Mesothelial cell of epicardium (in vitro differentiated cells): Measurements from ENCODE around the gene LMCD1. TPM values are rescaled to one million over a fixed set of nuclear protein-coding genes. Genes with fewer than 3 reads are reported as not detected.

Source experiments
- DNase-seq, 2 experiments: peaks; one replicate each; pipeline ENCODE4 v3.0.0; 2021; ENCODE audit warnings: low spot score in 2 of 2; ENCODE audit not compliant: unreplicated experiment in 2 of 2
- H3K27ac Mint-ChIP-seq: 2 replicates; pipeline ENCODE4 v1.8.0; 2021; ENCODE audit warnings: mixed read lengths
- H3K27me3 Mint-ChIP-seq: 2 replicates; pipeline ENCODE4 v1.8.0; 2021; ENCODE audit warnings: low read depth, mixed read lengths
- H3K36me3 Mint-ChIP-seq: 2 replicates; pipeline ENCODE4 v1.8.0; 2021; ENCODE audit warnings: mixed read lengths
- H3K4me1 Mint-ChIP-seq: 2 replicates; pipeline ENCODE4 v1.8.0; 2021; ENCODE audit warnings: mixed read lengths
- H3K4me3 Mint-ChIP-seq: 2 replicates; pipeline ENCODE4 v1.8.0; 2021; ENCODE audit warnings: mild to moderate bottlenecking, moderate library complexity, mixed read lengths
- H3K9me3 Mint-ChIP-seq: 2 replicates; pipeline ENCODE4 v1.8.0; 2021; ENCODE audit warnings: mixed read lengths
- CTCF ChIP-seq: fragments of 200-600 bp; sonication (generic); IDR thresholded peaks from one replicate; pipeline ENCODE4 v1.5.0; 2021; ENCODE audit warnings: antibody characterized with exemption; ENCODE audit not compliant: unreplicated experiment
- total RNA-seq: library from RNA; stranded (reverse); gene quantifications from 3 replicates; pipeline ENCODE4 v1.2.1, GENCODE V29; 2021

The LMCD1 gene
- total RNA-seq, 1 donor from 2014 or later: 20.8 TPM

- Mint-ChIP-seq H3K4me3 (no peak overlapping the region), H3K9me3 (no peaks in the 10 kb centered on the region), H3K27me3 (no peaks in the 10 kb centered on the region), H3K4me1 (peaks cover 15% of the 10 kb centered on the region), H3K36me3 (peaks cover 16% of the 10 kb centered on the region), H3K27ac (no peak overlapping the region)
- no peak for DNase-seq
- TF ChIP-seq CTCF: no peak
Measured at GRCh38 chr3:8540456-8540855, 38.8 kb downstream of the LMCD1 start.

- Mint-ChIP-seq H3K9me3 (no peaks in the 10 kb centered on the region), H3K27ac (no peak overlapping the region), H3K4me1 (peaks cover 11% of the 10 kb centered on the region), H3K4me3 (no peak overlapping the region), H3K36me3 (peaks cover 14% of the 10 kb centered on the region), H3K27me3 (no peaks in the 10 kb centered on the region)
- no peak for TF ChIP-seq CTCF
- DNase-seq: no peak
Measured at GRCh38 chr3:8541486-8541885, 39.9 kb downstream of the LMCD1 start.

GRCh38 chr3:8542190-8543135, 40.8 kb downstream of the LMCD1 start:
- peaks cover 6% of the 10 kb centered on the region for H3K36me3 Mint-ChIP-seq
- peaks cover 11% of the 10 kb centered on the region for H3K4me1 Mint-ChIP-seq
- H3K27ac Mint-ChIP-seq: no peak overlapping the region
- H3K27me3 Mint-ChIP-seq: no peaks in the 10 kb centered on the region
- no peaks in the 10 kb centered on the region for H3K9me3 Mint-ChIP-seq
- H3K4me3 Mint-ChIP-seq: no peak overlapping the region
- no peak for DNase-seq
- TF ChIP-seq CTCF: no peak

GRCh38 chr3:8546609-8547008, 45.0 kb downstream of the LMCD1 start:
- peaks cover 10% of the 10 kb centered on the region for H3K36me3 Mint-ChIP-seq
- H3K9me3 Mint-ChIP-seq: no peaks in the 10 kb centered on the region
- no peak overlapping the region for H3K4me3 Mint-ChIP-seq
- no peak overlapping the region for H3K27ac Mint-ChIP-seq
- no peak for DNase-seq
- H3K4me1 Mint-ChIP-seq: peaks cover 2% of the 10 kb centered on the region
- TF ChIP-seq CTCF: no peak
- no peaks in the 10 kb centered on the region for H3K27me3 Mint-ChIP-seq

DNA sequence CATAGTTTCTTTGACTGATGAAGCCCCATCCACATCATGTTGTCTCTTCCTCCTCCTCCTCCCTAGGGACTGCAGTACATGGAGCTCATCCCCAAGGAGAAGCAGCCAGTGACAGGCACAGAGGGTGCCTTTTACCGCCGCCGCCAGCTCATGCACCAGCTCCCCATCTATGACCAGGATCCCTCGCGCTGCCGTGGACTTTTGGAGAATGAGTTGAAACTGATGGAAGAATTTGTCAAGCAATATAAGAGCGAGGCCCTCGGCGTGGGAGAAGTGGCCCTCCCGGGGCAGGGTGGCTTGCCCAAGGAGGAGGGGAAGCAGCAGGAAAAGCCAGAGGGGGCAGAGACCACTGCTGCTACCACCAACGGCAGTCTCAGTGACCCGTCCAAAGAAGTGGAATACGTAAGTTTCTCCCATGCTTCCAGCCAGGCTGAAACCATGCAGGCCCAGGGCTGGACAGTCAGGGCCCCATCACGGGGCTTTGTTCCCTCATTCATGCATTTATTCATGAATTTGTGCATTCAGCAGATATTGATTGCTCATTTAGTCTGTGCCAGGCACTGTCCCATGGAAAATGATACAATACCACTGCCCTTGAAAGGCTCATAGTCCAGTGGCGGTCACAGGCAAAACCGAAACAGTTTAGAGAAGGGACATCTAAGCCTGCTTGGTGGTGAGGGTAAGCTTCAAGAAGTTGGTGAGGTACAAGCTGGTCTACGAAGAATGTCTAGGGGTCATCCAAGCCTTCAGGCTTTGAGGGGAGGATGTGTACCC, 47.1 kb downstream of the LMCD1 start:
- no peak for DNase-seq
- no peak overlapping the region for H3K27ac Mint-ChIP-seq
- no peaks in the 10 kb centered on the region for H3K4me1 Mint-ChIP-seq
- H3K36me3 Mint-ChIP-seq: peaks cover 10% of the 10 kb centered on the region
- no peaks in the 10 kb centered on the region for H3K9me3 Mint-ChIP-seq
- no peak for TF ChIP-seq CTCF
- H3K4me3 Mint-ChIP-seq: no peak overlapping the region
- H3K27me3 Mint-ChIP-seq: no peaks in the 10 kb centered on the region
